ENCODE data around the gene TMPRSS15.
"Not testable (repeated sequence)": the region's sequence is repeated elsewhere in the genome, so short reads cannot be mapped to it uniquely, and the experiment has no call there.

The TMPRSS15 gene

GRCh38 chr21:18403735-18404450 lies at the start of gene TMPRSS15:
TMPRSS15 (minus strand) TSS chr21:18403785; CDS start chr21:18403622, 163 bp downstream.
- no peak for DNase-seq

GRCh38 chr21:18451670-18452069 lies 48.1 kb upstream of the TMPRSS15 start:
- DNase-seq: no peak

DNA sequence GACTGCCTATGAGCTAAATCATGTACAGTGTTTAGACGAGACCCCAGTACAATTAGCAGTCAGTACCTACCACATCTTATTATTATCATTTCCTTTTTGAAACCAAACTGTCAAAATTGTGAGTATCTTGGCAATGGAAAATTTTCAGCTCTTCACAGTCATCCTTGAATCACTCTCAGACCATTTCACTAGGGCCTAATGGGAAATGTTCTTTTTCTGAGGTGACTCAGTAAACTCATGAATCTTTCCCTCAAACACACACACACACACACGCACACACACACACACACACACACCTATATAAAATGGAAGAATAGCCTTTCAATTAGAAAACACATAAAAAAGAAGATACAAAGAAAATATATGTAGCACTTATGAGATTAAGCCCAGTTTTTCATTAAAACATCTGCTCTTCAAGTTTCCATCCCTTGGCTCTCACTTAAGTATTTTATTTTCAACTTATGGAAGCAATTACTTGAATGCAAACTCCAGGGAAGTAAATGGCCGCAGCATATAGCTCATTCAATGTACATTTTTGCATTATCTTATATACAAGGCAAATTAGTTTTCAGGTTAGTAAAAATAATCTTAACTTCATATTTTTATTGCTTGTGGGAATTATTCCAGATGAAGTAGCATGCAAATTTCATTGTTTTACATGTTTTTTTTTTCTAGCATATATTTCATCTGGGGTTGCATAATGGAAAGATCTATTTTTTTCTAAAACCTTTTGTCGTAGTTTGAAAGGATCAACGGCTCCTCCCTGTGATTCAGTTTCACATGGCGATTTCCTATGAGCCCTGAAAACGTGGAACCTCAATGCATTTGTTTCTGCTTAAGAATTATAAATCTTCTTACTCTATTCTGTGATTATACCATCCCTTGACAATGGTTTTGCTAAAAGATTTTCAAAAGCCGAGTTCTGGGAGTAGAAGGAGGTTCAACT lies 46.3 kb upstream of the TMPRSS15 start:
- no peak for DNase-seq

- DNase-seq: no peak
Observed at GRCh38 chr21:18443701-18444100, 40.1 kb upstream of the TMPRSS15 start.

DNA sequence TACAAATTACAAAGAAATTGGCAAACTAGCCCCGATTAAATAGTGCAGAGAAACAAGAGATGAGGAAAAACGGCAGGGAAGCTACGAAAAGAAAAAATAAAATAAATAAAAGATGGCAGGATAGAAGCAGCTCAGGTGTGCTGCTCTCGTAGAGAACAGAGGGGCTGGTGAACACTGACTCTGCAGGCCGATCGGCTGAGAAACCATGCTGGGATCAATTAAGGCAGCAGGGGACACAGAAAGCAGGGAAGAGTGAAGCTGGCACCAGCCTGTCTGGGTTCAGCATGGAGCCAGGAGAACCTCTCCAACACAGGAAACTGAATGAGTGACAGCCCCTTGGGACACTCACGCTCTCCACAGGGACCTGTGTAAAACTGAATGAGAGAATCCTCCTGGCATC lies 39.5 kb upstream of the TMPRSS15 start:
- no peak for DNase-seq

DNA sequence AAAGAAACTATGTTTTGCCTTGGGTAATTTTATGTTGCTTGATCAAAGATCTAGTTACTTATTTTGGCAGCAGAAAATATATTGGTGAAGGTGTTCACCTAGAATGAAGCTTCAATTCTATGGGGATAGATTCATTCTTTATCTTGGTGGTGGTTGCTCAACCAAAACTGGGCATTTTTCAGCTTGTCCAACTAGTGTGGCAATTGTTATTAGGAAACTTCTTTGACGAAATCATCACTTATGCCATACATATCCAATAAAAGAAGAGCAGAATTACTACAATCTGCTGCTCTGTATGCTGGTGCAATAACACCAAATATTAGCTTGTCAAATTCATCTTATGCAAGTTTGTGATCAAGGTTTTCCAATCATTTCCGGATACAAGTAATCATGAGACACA lies 26.8 kb upstream of the TMPRSS15 start:
- DNase-seq: no peak

- DNase-seq: no peak
Observed at GRCh38 chr21:18424276-18424675, 20.7 kb upstream of the TMPRSS15 start.

GRCh38 chr21:18417141-18417790 lies 13.7 kb upstream of the TMPRSS15 start:
- DNase-seq: no peak

- DNase-seq: no peak
Observed at GRCh38 chr21:18411565-18411964, 8.0 kb upstream of the TMPRSS15 start.

DNA sequence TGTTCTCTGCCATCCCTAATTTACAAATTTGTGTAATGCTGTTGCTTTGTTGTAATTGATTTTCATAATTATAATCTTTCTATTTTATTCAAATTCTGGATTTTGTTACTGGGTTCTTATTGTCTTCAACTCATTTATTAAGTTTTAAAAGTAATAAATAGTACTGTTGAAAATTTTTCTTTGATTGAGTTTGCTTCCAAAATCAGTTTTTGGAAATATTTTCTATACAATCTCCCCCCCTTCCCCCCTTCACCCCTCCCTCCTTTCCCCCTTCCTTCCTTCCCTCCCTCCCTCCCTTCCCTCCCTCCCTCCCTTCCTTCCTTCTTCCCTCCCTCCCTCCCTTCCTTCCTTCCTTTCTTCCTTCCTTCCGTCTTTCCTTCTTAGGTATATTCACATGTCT lies 6.0 kb upstream of the TMPRSS15 start:
- no peak for DNase-seq

- DNase-seq: no peak
Observed at GRCh38 chr21:18398843-18399242, 4.7 kb downstream of the TMPRSS15 start.

DNA sequence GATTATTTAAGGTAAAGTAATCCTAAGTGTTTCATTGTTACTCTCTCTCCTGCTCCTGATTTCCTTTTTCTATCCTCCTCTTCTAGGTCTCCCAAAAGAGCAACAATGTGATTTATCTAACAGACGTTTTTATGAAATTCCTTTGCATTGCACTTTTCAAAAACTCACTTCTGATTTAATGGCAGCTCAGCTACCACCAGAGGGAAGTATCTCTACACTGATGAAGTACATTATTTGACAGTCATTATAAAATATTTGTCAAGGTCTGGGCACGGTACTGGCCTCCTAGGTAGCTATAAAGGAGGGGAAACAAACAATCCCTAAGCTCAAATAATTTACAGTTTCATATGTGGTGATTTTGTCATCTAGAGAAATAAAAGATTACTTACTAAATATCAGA lies 15.6 kb downstream of the TMPRSS15 start:
- no peak for DNase-seq

GRCh38 chr21:18384771-18385170 lies 18.8 kb downstream of the TMPRSS15 start:
- DNase-seq: no peak

DNA sequence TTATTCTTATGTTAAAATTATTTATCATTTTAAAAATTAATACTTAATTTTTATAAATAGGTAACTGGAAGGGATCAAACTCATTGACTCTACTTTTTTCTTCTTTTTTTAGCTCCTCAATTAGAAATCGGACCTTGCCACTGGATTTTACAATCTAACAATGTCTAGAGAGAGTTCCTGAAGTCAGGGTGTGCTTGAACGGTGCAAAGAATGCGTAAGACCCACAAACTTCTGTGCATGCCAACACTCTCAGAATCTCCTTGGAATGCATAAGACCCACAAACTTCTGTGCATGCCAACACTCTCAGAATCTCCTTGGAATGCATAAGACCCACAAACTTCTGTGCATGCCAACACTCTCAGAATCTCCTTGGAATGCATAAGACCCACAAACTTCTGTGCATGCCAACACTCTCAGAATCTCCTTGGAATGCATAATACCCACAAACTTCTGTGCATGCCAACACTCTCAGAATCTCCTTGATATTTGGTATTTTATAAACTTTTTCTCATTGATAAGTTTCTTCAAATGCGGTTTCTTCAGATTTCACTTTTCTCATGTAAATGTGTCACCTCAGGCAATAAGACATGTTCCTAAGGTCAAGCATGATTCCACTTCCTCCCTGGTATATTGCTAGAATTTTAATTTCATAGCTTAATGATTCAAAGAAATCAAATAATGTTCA lies 20.5 kb downstream of the TMPRSS15 start:
- DNase-seq: not testable (repeated sequence)

GRCh38 chr21:18382141-18382540 lies 21.4 kb downstream of the TMPRSS15 start:
- no peak for DNase-seq

GRCh38 chr21:18373606-18374005 lies 30.0 kb downstream of the TMPRSS15 start:
- DNase-seq: no peak

- DNase-seq: no peak
Observed at GRCh38 chr21:18370301-18370700, 33.3 kb downstream of the TMPRSS15 start.

GRCh38 chr21:18369115-18369514 lies 34.5 kb downstream of the TMPRSS15 start:
- no peak for DNase-seq

DNA sequence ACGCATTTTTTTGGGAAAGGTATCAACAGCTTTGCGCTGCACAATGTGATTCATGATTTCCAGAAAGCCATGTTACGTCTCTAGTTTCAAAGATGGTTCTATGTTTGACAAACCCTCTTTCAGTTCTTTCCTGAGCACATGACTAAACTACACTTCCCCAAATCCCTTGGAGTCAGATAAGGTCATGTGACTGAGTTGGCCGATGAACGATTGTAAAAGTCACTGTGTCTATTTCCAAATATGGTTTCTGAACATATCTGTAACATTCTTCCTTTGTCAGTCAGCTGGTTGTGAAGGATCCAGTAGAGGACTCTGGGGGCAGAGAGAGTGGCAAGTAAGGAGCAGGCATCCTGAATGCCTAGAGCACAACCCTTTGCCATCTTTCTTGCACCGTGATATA lies 35.4 kb downstream of the TMPRSS15 start:
- DNase-seq: no peak

DNA sequence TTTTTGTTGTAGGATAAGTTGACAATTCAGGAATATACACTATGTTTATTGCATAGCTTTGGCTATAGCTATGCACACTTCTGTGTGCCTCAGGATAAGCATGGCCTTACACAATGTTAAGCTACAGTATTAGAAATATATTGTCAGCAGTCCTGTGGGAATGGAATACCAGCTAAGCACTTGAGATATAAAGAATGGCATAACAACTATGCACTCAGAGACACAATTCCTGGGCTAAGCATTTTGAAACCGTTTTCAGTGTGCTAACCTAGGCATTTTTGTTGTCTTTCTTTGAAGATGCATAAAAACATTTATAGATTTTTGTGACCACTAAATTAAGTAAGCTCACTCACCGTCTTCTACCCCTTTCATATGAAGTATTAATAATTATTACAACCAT lies 46.8 kb downstream of the TMPRSS15 start:
- DNase-seq: no peak

DNA sequence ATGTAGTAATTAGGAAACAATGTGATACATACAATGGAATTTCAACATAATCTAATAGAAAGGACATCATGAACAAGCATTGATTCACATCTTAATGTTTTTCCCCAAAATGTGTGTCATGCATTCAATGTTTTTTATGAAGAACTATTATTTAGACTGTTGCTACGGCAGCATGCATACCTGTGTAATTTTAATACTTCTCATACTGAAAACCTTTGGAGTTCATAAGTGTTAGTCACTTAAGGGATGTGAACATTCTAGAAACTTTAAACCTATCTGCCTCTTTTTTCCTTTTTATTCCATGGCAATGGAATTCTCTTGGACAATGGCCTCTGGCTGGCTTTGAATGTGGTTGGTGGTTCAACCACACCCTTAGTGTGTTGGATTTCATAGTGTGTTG lies 48.6 kb downstream of the TMPRSS15 start:
- DNase-seq: no peak

GRCh38 chr21:18350216-18350615 lies 53.4 kb downstream of the TMPRSS15 start:
- no peak for DNase-seq

- no peak for DNase-seq
Observed at GRCh38 chr21:18349468-18349867, 54.1 kb downstream of the TMPRSS15 start.

Data from stimulated activated CD8-positive, alpha-beta memory T cell treated with anti-CD3 and anti-CD28 coated beads, Interleukin-4, amount 100 ng/mL, for 48 hours (primary cell).